Raji (cell line): ENCODE measurements around the gene MBOAT2.

Experiments used
- POLR2A ChIP-seq: IDR thresholded peaks from 2 replicates; pipeline ENCODE4 v1.6.1; 2011; ENCODE audit warnings: low read depth, low read length, control low read depth; ENCODE audit not compliant: insufficient read depth

The MBOAT2 gene

GRCh38 chr2:9024575-9024974 is 21.1 kb upstream of the MBOAT2 start:
- TF ChIP-seq POLR2A: no peak

GRCh38 chr2:9021563-9022211 is 18.2 kb upstream of the MBOAT2 start:
- TF ChIP-seq POLR2A: no peak

GRCh38 chr2:9020267-9020666 is 16.8 kb upstream of the MBOAT2 start:
- TF ChIP-seq POLR2A: no peak

GRCh38 chr2:9018534-9018933 is 15.1 kb upstream of the MBOAT2 start:
- no peak for TF ChIP-seq POLR2A

DNA sequence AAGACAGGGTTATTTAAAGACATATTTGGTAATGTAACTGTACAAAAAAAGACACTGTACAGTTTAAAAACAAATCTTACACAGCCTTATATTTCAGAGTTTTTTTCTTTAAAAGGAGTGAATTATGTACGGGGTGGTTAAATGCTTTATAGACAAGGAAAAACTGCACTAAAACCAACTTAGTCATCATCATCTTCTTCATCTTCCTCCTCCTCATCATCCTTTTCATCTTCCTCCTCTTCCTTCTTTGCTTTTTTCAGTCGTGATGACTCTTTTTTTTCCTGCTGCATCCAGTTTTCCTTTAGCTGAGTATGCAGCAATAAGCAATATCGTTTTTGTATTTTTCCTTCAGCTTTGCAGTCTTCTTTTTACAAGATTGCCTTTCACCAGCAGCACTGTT is 14.6 kb upstream of the MBOAT2 start:
- TF ChIP-seq POLR2A: no peak

DNA sequence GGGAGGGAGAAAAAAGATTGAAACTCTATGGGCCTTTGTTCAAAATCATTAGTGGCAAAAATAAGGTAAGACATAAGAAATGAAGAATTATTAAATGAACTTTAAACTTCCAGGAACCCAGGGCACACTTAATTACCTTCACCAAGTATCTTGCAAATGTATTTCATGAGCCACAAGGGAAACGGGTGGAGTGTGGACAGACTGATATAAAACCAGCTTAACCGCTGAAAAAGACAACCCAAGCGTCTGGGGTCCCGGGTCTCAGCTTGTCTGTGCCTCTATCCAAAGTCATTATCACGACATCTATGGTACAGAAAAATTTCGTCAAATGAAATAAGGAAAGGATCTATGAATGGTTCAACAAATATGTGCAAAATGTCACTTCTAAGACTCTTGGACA is 13.9 kb upstream of the MBOAT2 start:
- TF ChIP-seq POLR2A: no peak

DNA sequence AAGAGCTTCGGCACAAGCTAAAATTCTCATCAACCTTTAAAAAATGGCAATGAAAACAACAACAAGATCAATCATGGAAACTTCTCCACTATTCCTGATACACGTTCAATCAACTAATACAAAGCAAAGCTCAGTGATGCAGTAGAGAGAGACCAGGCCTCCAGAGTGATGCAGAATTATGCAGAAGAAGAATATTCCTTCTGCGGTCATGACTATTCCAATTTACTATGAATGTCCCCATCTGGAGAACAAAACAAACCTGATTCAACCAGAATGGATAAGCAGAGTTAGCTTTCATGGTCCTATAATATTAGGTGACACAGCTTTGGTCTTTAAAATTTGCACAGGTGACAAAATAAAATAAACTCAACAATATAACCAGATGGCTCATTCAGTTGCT is 12.5 kb upstream of the MBOAT2 start:
- TF ChIP-seq POLR2A: no peak

DNA sequence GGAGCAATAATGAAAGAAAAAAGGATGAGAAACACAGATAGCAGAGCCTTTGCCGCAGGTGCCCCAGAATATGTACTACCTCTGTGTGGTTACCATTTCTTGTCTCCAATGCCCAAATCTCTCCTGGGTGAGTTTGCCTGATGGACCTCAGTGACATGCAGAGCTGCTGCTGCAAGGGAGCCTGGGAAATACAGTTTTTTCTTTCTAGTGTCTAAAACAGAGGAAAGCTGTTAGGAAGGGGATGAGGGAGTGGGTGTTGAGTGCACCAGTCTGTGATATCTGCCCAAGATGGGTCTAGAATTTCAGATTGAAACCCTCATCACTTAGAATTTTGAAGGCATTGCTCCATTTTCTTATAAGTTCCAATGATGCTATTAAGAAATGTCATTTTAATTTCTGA is 9.9 kb upstream of the MBOAT2 start:
- TF ChIP-seq POLR2A: no peak

GRCh38 chr2:9010866-9011265 is 7.4 kb upstream of the MBOAT2 start:
- TF ChIP-seq POLR2A: no peak

DNA sequence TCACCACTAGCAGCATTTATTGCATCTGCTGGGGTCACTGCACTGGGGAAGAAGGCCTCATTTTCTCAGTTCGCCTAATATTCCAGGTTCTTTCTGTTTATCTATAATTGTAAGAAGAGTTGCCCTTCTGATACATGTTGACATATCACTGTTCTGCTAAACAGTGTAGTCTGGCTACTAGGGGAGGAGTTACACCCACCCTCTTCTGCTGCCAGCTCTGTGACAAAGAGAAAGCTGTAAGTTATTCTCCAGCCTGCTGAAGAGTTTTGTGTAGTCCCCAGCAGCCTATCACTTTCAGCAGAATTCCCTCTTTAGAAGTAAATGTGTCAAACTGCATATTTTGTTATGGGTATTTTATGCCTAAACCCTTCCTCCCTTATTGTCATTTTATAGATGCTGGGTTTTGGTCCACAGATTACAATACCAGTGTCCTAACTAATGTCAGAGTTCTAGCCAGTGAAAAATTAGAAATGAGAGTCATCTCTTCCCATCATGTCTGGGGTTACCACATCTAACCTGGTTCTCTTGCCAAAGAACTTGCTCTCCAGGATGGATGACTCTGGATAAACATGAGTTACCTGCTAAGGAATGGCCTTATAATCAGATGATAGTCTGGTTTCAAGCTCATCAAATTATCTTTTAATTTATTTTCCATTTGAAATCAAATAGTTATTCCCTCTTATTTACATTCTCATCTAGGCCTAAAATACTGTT is 5.6 kb upstream of the MBOAT2 start:
- no peak for TF ChIP-seq POLR2A

DNA sequence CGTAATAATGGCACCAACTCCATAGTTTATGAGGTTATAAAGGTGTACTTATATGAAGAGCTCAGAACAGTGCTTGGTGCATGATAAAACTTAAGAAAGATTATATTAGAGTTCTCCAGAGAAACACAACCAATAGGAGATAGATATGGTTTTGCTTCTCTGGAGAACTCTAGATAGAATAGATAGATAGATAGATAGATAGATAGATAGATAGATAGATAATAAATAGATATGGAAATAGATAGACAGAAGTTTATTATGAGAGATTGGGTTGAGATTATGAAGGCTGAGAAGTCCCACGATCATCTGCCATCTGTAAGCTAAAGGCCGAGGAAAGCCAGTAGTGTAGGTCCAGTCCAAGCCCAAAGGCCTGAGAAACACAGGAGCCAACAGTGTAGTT is 2.9 kb upstream of the MBOAT2 start:
- TF ChIP-seq POLR2A: no peak

DNA sequence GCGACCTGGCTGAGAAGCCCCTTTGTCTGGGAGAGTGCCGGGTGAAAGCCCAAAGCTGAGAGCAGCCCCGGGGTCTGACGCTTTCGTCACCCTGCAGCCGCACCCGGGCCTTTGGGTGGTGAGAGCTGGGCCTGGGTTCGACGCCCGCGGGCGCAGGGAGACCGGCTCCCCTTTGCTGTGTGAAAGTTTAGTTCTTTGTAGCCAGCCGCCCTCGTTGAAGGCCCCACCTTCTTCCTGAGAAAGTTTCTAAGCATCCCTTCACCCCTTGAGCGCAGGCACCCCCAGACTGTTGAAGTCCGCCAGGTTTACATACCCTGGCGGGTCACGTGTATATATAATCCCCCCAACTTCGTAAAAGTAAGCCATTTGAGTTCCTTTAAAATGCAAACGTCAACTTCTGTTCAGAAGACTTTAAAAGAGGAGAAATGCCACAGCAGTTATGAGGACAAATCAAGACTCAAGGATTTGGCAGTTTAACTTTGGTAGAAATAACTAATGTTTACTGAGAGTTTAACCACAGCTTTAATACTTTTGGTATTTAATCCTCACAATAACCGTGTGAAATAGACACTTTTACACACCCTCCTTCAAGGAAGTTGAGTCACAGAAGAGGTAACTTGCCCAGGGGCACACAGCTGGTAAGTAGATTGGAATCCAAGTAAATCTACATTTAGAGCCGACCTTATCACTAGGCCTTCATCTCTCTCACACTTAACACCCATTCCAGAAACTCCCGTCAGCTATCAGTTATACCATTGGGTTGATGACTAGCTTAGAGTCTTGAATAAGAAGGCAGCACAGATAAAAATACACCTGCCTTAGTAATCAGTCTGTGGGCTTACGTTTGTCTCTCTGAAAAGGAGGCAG is 1.1 kb upstream of the MBOAT2 start:
- no peak for TF ChIP-seq POLR2A

DNA sequence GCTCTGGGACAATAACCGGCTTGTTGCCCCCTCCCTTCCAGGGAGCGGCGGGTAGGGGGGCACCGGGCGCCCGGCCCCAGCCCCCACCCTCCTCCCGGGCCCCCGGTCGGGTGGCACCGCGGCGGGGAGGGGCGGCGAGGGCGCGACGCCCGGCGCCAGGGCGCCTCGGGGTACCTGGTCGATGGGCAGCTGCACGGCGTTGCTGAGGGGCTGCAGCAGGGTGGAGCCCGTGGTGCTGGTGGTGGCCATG is 193 bp downstream of the MBOAT2 start:
- no peak for TF ChIP-seq POLR2A

GRCh38 chr2:9002637-9003365 is 683 bp downstream of the MBOAT2 start:
- TF ChIP-seq POLR2A: no peak

DNA sequence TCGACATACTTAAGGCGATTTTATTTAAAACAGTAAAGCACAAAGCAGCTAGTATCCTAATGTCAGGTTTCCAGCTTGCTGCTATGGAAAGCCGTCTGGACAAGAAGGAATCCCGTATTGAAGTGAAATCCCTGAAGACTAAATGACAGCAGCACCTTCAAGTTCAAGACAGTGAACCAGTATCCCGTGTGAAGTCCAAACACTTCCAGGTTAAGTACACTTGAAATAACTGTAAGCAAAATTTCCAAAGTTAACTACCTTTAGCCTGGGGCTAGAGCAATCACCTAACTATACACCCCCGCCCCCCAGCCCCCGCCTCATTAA is 1.2 kb downstream of the MBOAT2 start:
- no peak for TF ChIP-seq POLR2A

DNA sequence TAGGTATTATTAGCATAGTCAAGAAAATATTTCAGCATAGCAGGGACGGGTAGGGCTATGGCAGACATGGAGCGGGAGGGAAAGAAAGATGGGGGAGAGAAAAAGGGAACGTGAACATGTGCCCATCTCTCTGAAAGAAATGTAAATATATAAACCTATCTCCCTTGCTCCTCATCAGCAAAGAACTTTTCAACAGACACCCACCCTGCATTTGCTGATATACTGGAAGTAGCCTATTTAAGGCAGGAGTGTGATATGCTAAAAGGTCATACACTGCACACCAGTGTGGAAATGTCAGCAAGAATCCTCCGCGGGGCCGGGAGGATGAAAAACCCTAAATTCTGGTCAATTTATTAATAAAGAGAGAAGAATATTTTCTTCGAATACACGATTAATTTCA is 1.7 kb downstream of the MBOAT2 start:
- no peak for TF ChIP-seq POLR2A
